HG03039 (cell line): ENCODE results near the gene GLYATL1B.

Source experiments
- ATAC-seq: cut with Tn5 transposase; IDR thresholded peaks from one replicate; pipeline ENCODE4 v1.9.1; 2021; ENCODE audit warnings: mild to moderate bottlenecking, moderate library complexity; ENCODE audit not compliant: unreplicated experiment

The GLYATL1B gene

GRCh38 chr11:59144096-59144495 lies 58.0 kb downstream of the GLYATL1B start:
- ATAC-seq = no peak
